HepG2 (cell line): Measurements from ENCODE around the gene CAPZA2. TPM values are rescaled to one million over a fixed set of nuclear protein-coding genes. Genes with fewer than 3 reads are reported as not detected.

Experiments used
- AGO1 ChIP-seq: fragments of 200-400 bp; formaldehyde crosslinking; IDR thresholded peaks from 2 replicates; pipeline ENCODE4 v1.6.1; 2017; ENCODE audit warnings: mild to moderate bottlenecking, low read depth, low read length, moderate library complexity; ENCODE audit not compliant: poor library complexity, severe bottlenecking
- CCDC6 ChIP-seq: sonication (generic); formaldehyde crosslinking; IDR thresholded peaks from 2 replicates; pipeline ENCODE4 v1.8.1; 2022; ENCODE audit warnings: mild to moderate bottlenecking, missing genetic modification reagents, moderate library complexity
- DMTF1 ChIP-seq: sonication (generic); formaldehyde crosslinking; IDR thresholded peaks from 2 replicates; pipeline ENCODE4 v1.4.0; 2020; ENCODE audit warnings: mild to moderate bottlenecking, missing genetic modification reagents
- FOXO1 ChIP-seq: sonication (generic); formaldehyde crosslinking; IDR thresholded peaks from 2 replicates; pipeline ENCODE4 v1.4.0; 2020; ENCODE audit warnings: missing genetic modification reagents
- FOXP4 ChIP-seq: sonication (generic); formaldehyde crosslinking; IDR thresholded peaks from 2 replicates; pipeline ENCODE4 v1.4.0; 2020; ENCODE audit warnings: missing genetic modification reagents
- MTF2 ChIP-seq: sonication (generic); formaldehyde crosslinking; IDR thresholded peaks from 2 replicates; pipeline ENCODE4 v1.5.0; 2020; ENCODE audit warnings: missing genetic modification reagents, borderline replicate concordance
- NFYB ChIP-seq: sonication (generic); formaldehyde crosslinking; IDR thresholded peaks from 2 replicates; pipeline ENCODE4 v1.4.0; 2020; ENCODE audit warnings: missing genetic modification reagents
- NR2F2 ChIP-seq: IDR thresholded peaks from 2 replicates; pipeline ENCODE4 v1.6.1; 2012; ENCODE audit warnings: low read depth, inconsistent platforms, borderline replicate concordance
- PHF21A ChIP-seq: sonication (generic); formaldehyde crosslinking; IDR thresholded peaks from 2 replicates; pipeline ENCODE4 v1.5.0; 2020; ENCODE audit warnings: mild to moderate bottlenecking, missing genetic modification reagents
- PLRG1 ChIP-seq: fragments of 450-650 bp; conservative IDR thresholded peaks from 2 replicates; pipeline ENCODE4 v1.6.1; 2016
- SAP130 ChIP-seq: IDR thresholded peaks from 2 replicates; pipeline ENCODE4 v1.6.1; 2016; ENCODE audit warnings: low read depth
- SMAD1 ChIP-seq: sonication (generic); formaldehyde crosslinking; IDR thresholded peaks from 2 replicates; pipeline ENCODE4 v1.4.0; 2020; ENCODE audit warnings: missing genetic modification reagents, low read depth, mild to moderate bottlenecking, borderline replicate concordance
- TOE1 ChIP-seq: sonication (generic); formaldehyde crosslinking; IDR thresholded peaks from 2 replicates; pipeline ENCODE4 v1.4.0; 2020; ENCODE audit warnings: mild to moderate bottlenecking, missing genetic modification reagents
- ZFP36L2 ChIP-seq: sonication (generic); formaldehyde crosslinking; IDR thresholded peaks from 2 replicates; pipeline ENCODE4 v1.4.0; 2020; ENCODE audit warnings: missing genetic modification reagents
- ZFX ChIP-seq: sonication (generic); formaldehyde crosslinking; IDR thresholded peaks from 2 replicates; pipeline ENCODE4 v1.4.0; 2020; ENCODE audit warnings: mild to moderate bottlenecking, low read depth, missing genetic modification reagents, moderate library complexity
- ZNF225 ChIP-seq: sonication (generic); formaldehyde crosslinking; IDR thresholded peaks from 2 replicates; pipeline ENCODE4 v1.4.0; 2020; ENCODE audit warnings: mild to moderate bottlenecking, missing genetic modification reagents
- ZNF333 ChIP-seq: sonication (generic); formaldehyde crosslinking; IDR thresholded peaks from 2 replicates; pipeline ENCODE4 v1.4.0; 2020; ENCODE audit warnings: mild to moderate bottlenecking, missing genetic modification reagents, borderline replicate concordance
- ZNF337 ChIP-seq: sonication (generic); formaldehyde crosslinking; IDR thresholded peaks from 2 replicates; pipeline ENCODE4 v1.5.1; 2020; ENCODE audit warnings: missing genetic modification reagents, low read depth, mild to moderate bottlenecking, borderline replicate concordance
- ZNF574 ChIP-seq: sonication (generic); formaldehyde crosslinking; IDR thresholded peaks from 2 replicates; pipeline ENCODE4 v1.4.0; 2020; ENCODE audit warnings: missing genetic modification reagents
- ZNF724P ChIP-seq: sonication (generic); formaldehyde crosslinking; IDR thresholded peaks from 2 replicates; pipeline ENCODE4 v1.8.0; 2022; ENCODE audit warnings: missing genetic modification reagents, borderline replicate concordance
- polyA plus RNA-seq, 8 experiments: library from polyadenylated mRNA; depleted of rRNA in 3 of 8; stranded (reverse) in 7 of 8; unstranded in 1 of 8; fragments of >200 nt; fragmentation: Illumina TruSeq in 4 of 8; extraction: Trizol in 4 of 8; gene quantifications; 2 replicates each; pipeline versions ENCODE4 v1.2.1 to v1.2.3, GENCODE V29; 2011 to 2016; ENCODE audit warnings: low read depth in 4 of 8, missing spikeins in 1 of 8, mixed read lengths in 1 of 8; ENCODE audit not compliant: insufficient read depth in 1 of 8
- total RNA-seq, 5 experiments: library from RNA; depleted of rRNA; stranded (reverse); fragments of >200 nt; fragmentation: Illumina TruSeq; extraction: Trizol; gene quantifications; 2 replicates each; pipeline ENCODE4 v1.2.3, GENCODE V29; 2016; ENCODE audit warnings: low read depth in 1 of 5

The CAPZA2 gene
- total and polyA plus RNA-seq, 2 of the 13 experiments (the other 11 are each of a cell fraction or from before 2014, with no cell fraction given), result 38.4 to 199 TPM

GRCh38 chr7:116953906-116954838 lies 91.8 kb downstream of the CAPZA2 start (continued):
- no peak for TF ChIP-seq ZNF574 (CRISPR knock-in tag)
- TF ChIP-seq ZNF333 (CRISPR knock-in tag), result no peak
- TF ChIP-seq PLRG1, result no peak
- peak; percentile 42; the same call in 1 of the 2 replicates for TF ChIP-seq SAP130 (CRISPR knock-in tag)
- TF ChIP-seq DMTF1 (CRISPR knock-in tag), result no peak
- no peak for TF ChIP-seq PHF21A
- no peak for TF ChIP-seq NFYB (CRISPR knock-in tag)
- no peak for TF ChIP-seq ZFP36L2 (CRISPR knock-in tag)
- TF ChIP-seq FOXO1 (CRISPR knock-in tag), result no peak; the same call in 1 of the 2 replicates
- no peak for TF ChIP-seq FOXP4 (CRISPR knock-in tag)
- no peak for TF ChIP-seq ZNF225 (CRISPR knock-in tag)
- TF ChIP-seq AGO1, result no peak
- no peak for TF ChIP-seq ZNF724P (CRISPR knock-in tag)
- TF ChIP-seq SMAD1, result no peak
- peak; percentile 43; the same call in 1 of the 2 replicates for TF ChIP-seq CCDC6
- TF ChIP-seq MTF2 (CRISPR knock-in tag), result no peak
- peak; percentile 81 for TF ChIP-seq ZFX (CRISPR knock-in tag)
- TF ChIP-seq NR2F2, result no peak
- no peak for TF ChIP-seq TOE1 (CRISPR knock-in tag)
- TF ChIP-seq ZNF337, result no peak
